Measurements from ENCODE around the gene ITPRIP. TPM values are rescaled to one million over a fixed set of nuclear protein-coding genes. Genes with fewer than 3 reads are reported as not detected.
A peak's percentile ranks its signal among the peaks of the same experiment; 100 is the strongest.

Gene ITPRIP
- total and polyA plus RNA-seq, 2 experiments from 2014 or later, result 5.9 to 9.0 TPM

DNA sequence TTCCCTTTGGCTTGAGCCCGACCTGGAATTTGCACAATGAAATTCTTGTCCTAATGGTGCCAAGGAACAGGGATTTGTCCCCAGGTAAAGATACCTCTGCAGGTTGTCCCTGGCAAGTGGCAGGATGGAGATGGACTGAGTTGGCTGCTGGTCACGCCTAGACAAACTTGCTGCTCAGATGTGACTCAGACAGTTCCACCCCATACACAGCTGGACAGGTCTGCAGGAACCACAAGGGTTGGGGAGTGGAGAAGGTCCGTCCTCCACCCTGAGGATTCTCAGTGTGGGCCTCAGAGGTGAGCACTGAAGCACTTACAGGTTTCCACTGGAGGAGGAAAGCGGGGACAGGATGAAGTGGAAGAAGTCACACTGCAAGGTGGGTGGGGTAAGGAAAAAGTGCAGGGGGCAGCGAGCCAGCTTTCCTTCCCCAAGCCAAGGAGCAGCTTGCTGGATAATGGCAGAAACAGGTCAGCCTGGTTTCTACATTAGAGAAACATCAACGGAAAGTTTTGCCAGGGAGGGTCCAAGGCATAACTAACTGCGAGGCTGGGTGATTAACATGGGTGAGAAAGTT is 20.5 kb downstream of the ITPRIP start:
- Histone ChIP-seq H3K79me2 (peaks cover 48% of the 10 kb centered on the region), H3K27ac (no peak overlapping the region), H2AFZ (no peak overlapping the region), H4K20me1 (ENCODE audit: insufficient read depth, poor library complexity, severe bottlenecking) (peaks cover 6% of the 10 kb centered on the region), H3K9me3 (ENCODE audit: low read depth) (no peaks in the 10 kb centered on the region), H3K4me3 (no peak overlapping the region), H3K9me2 (replicated peaks; ENCODE audit: insufficient read depth) (no peaks in the 10 kb centered on the region), H3K4me2 (no peak overlapping the region), H3K4me1 (ENCODE audit: insufficient read depth) (peaks cover 13% of the 10 kb centered on the region), H3K36me3 (replicated peaks; ENCODE audit: insufficient read depth, low read depth) (no peaks in the 10 kb centered on the region), H3K27me3 (no peaks in the 10 kb centered on the region)
- DNase-seq (ENCODE audit: low spot score), result no peak
- TF ChIP-seq, protein P1, sequence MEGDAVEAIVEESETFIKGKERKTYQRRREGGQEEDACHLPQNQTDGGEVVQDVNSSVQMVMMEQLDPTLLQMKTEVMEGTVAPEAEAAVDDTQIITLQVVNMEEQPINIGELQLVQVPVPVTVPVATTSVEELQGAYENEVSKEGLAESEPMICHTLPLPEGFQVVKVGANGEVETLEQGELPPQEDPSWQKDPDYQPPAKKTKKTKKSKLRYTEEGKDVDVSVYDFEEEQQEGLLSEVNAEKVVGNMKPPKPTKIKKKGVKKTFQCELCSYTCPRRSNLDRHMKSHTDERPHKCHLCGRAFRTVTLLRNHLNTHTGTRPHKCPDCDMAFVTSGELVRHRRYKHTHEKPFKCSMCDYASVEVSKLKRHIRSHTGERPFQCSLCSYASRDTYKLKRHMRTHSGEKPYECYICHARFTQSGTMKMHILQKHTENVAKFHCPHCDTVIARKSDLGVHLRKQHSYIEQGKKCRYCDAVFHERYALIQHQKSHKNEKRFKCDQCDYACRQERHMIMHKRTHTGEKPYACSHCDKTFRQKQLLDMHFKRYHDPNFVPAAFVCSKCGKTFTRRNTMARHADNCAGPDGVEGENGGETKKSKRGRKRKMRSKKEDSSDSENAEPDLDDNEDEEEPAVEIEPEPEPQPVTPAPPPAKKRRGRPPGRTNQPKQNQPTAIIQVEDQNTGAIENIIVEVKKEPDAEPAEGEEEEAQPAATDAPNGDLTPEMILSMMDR (IDR thresholded peaks at IDR 0.05; ENCODE audit: poor library complexity), result no peak
- TF ChIP-seq EZH2 (IDR thresholded peaks at IDR 0.05; ENCODE audit: borderline replicate concordance) (no peak), EZH2phosphoT487 (IDR thresholded peaks at IDR 0.05; ENCODE audit: low read depth, severe bottlenecking, unreplicated experiment) (no peak)
- 92% methylated on average over 7 of the region's 7 CpGs for WGBS (ENCODE audit: low lambda C conversion rate, missing lambda C conversion rate)

DNA sequence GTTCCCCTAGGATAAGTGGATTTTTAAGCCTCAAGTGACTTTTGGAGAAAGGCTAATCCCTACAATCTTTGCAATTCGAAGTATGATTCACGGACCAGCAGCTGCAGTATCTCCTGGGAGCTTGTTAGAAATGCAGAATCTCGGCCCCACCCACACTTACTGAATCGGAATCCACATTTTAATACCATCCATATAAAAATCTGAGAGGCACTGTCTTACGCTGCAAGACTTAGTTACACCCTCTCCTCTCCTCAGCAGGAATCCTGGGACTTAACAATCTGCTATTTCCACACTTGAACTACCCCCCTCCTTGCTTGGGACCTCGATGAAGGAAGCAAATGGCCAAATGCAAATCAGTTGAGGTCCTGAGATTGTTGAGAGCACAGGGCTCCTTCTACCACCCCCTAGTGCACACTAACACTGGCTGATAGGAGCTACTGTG is 21.0 kb downstream of the ITPRIP start:
- Histone ChIP-seq H3K4me2 (no peak overlapping the region), H3K4me1 (ENCODE audit: insufficient read depth) (peaks cover 13% of the 10 kb centered on the region), H3K9me3 (ENCODE audit: low read depth) (no peaks in the 10 kb centered on the region), H3K36me3 (replicated peaks; ENCODE audit: insufficient read depth, low read depth) (no peaks in the 10 kb centered on the region), H3K79me2 (peaks cover 43% of the 10 kb centered on the region), H3K9me2 (replicated peaks; ENCODE audit: insufficient read depth) (no peaks in the 10 kb centered on the region), H2AFZ (no peak overlapping the region), H3K4me3 (no peak overlapping the region), H3K27ac (no peak overlapping the region), H4K20me1 (ENCODE audit: insufficient read depth, poor library complexity, severe bottlenecking) (peaks cover 6% of the 10 kb centered on the region), H3K27me3 (no peaks in the 10 kb centered on the region)
- peak; percentile 39 for DNase-seq (ENCODE audit: low spot score)
- TF ChIP-seq EZH2 (IDR thresholded peaks at IDR 0.05; ENCODE audit: borderline replicate concordance) (no peak), EZH2phosphoT487 (IDR thresholded peaks at IDR 0.05; ENCODE audit: low read depth, severe bottlenecking, unreplicated experiment) (no peak)
- TF ChIP-seq, protein P1 (IDR thresholded peaks at IDR 0.05; ENCODE audit: poor library complexity), result no peak
- 36% methylated on average over 6 of the region's 6 CpGs for WGBS (ENCODE audit: low lambda C conversion rate, missing lambda C conversion rate)

DNA sequence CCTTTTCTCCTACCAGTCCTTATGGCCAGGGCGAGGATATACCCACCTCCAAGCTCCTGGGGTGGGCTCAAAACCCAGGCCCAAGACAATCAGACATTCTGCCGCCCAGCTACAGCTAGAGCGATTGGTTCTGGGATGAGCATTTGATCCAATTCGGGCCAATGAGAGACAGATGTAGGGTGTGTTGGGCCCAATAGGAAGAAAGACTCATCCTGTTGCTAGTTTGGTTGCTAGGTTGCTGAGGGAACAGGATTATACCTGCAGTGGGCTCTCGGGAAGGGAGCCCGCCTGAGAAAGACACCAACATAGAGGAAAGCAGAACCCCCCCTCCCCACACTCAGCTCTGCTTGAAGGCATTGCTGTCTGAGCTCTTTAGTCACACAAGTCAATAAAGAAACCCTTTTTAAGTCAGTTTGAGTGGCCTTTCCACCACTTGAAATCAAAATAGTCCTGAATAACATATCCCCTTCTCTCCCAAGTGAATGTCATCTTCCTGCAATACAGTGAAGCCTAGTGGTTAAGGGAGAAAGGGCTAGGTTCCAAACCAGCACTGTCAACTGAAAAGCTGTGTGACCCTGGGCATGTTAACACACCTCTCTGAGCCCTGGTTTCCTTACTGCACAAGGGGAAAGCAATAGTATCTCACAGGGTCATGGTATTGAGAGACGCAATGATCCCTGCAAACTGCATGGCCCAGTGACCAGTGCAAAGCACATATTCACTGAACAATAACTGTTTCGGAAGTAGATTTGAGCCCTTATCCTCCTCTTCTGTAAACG is 21.8 kb downstream of the ITPRIP start:
- Histone ChIP-seq H3K36me3 (replicated peaks; ENCODE audit: insufficient read depth, low read depth) (no peaks in the 10 kb centered on the region), H2AFZ (no peak overlapping the region), H3K27me3 (no peaks in the 10 kb centered on the region), H3K27ac (peak overlapping the region; percentile 9), H3K9me3 (ENCODE audit: low read depth) (no peaks in the 10 kb centered on the region), H3K4me1 (ENCODE audit: insufficient read depth) (peaks cover 13% of the 10 kb centered on the region), H3K4me2 (no peak overlapping the region), H3K9me2 (replicated peaks; ENCODE audit: insufficient read depth) (no peaks in the 10 kb centered on the region), H4K20me1 (ENCODE audit: insufficient read depth, poor library complexity, severe bottlenecking) (peaks cover 6% of the 10 kb centered on the region), H3K79me2 (peaks cover 36% of the 10 kb centered on the region), H3K4me3 (no peak overlapping the region)
- no peak for DNase-seq (ENCODE audit: low spot score)
- TF ChIP-seq, protein P1 (IDR thresholded peaks at IDR 0.05; ENCODE audit: poor library complexity), result no peak
- 85% methylated on average over 9 of the region's 9 CpGs for WGBS (ENCODE audit: low lambda C conversion rate, missing lambda C conversion rate)
